Islet of Langerhans (tissue), 1 donor: ENCODE results near the gene MAGI1.
"Not testable (repeated sequence)": the region's sequence is repeated elsewhere in the genome, so short reads cannot be mapped to it uniquely, and the experiment has no call there.

ENCODE experiments used
- FAIRE-seq: peaks from one replicate; lab custom pipeline; 2011; peaks lifted over from hg19 to GRCh38; lab: Jason Lieb, UNC

Gene MAGI1

GRCh38 chr3:65560133-65560532 lies 478.6 kb downstream of the MAGI1 start:
- no peak for FAIRE-seq

- FAIRE-seq: no peak
Observed at GRCh38 chr3:65559643-65560042, 479.1 kb downstream of the MAGI1 start.

GRCh38 chr3:65558826-65559225 lies 479.9 kb downstream of the MAGI1 start:
- no peak for FAIRE-seq

- no peak for FAIRE-seq
Observed at GRCh38 chr3:65557899-65558564, 480.7 kb downstream of the MAGI1 start.

GRCh38 chr3:65556934-65557577 lies 481.7 kb downstream of the MAGI1 start:
- no peak for FAIRE-seq

GRCh38 chr3:65552434-65552833 lies 486.3 kb downstream of the MAGI1 start:
- FAIRE-seq: no peak

- no peak for FAIRE-seq
Observed at GRCh38 chr3:65551945-65552344, 486.8 kb downstream of the MAGI1 start.

- FAIRE-seq: no peak
Observed at GRCh38 chr3:65550137-65550536, 488.6 kb downstream of the MAGI1 start.

GRCh38 chr3:65549626-65549959 lies 489.1 kb downstream of the MAGI1 start:
- no peak for FAIRE-seq

- no peak for FAIRE-seq
Observed at GRCh38 chr3:65548848-65549625, 489.7 kb downstream of the MAGI1 start.

GRCh38 chr3:65545429-65545828 lies 493.3 kb downstream of the MAGI1 start:
- no peak for FAIRE-seq

- not testable (repeated sequence) for FAIRE-seq
Observed at GRCh38 chr3:65543391-65543790, 495.3 kb downstream of the MAGI1 start.

GRCh38 chr3:65540666-65541065 lies 498.1 kb downstream of the MAGI1 start:
- FAIRE-seq: no peak

GRCh38 chr3:65539616-65540015 lies 499.1 kb downstream of the MAGI1 start:
- FAIRE-seq: no peak

GRCh38 chr3:65538101-65538500 lies 500.6 kb downstream of the MAGI1 start:
- FAIRE-seq: no peak

- no peak for FAIRE-seq
Observed at GRCh38 chr3:65537109-65537508, 501.6 kb downstream of the MAGI1 start.

- no peak for FAIRE-seq
Observed at GRCh38 chr3:65535260-65535659, 503.5 kb downstream of the MAGI1 start.

- no peak for FAIRE-seq
Observed at GRCh38 chr3:65534805-65535204, 503.9 kb downstream of the MAGI1 start.

GRCh38 chr3:65532749-65533148 lies 506.0 kb downstream of the MAGI1 start:
- no peak for FAIRE-seq

- no peak for FAIRE-seq
Observed at GRCh38 chr3:65532215-65532614, 506.5 kb downstream of the MAGI1 start.

GRCh38 chr3:65531499-65531898 lies 507.2 kb downstream of the MAGI1 start:
- FAIRE-seq: no peak

GRCh38 chr3:65526656-65527055 lies 512.1 kb downstream of the MAGI1 start:
- no peak for FAIRE-seq

GRCh38 chr3:65524584-65524983 lies 514.1 kb downstream of the MAGI1 start:
- FAIRE-seq: no peak

- no peak for FAIRE-seq
Observed at GRCh38 chr3:65523878-65524277, 514.8 kb downstream of the MAGI1 start.
